Gastrocnemius medialis (tissue), 4 donors: Measurements from ENCODE around the gene ITPR3.

Experiments used
- CTCF ChIP-seq, 5 experiments: fragments of 450-650 bp in 3 of 5; fragments of 200-600 bp in 2 of 5; sonication (generic) in 2 of 5; IDR thresholded peaks in 4 of 5; conservative IDR thresholded peaks in 1 of 5; 1 replicate in 4 of 5; 2 replicates in 1 of 5; pipeline ENCODE4 v1.5.1; 2016 to 2019; ENCODE audit warnings: antibody characterized with exemption in 5 of 5, mild to moderate bottlenecking in 3 of 5, moderate library complexity in 3 of 5
- POLR2A ChIP-seq, 2 donors: fragments of 450-650 bp; IDR thresholded peaks; one replicate each; pipeline ENCODE4 v1.6.1; 2017; ENCODE audit warnings: antibody characterized with exemption in 2 of 2, mild to moderate bottlenecking in 2 of 2, moderate library complexity in 2 of 2

- no peak for TF ChIP-seq CTCF (IDR thresholded peaks at IDR 0.05 in 4 of 5, conservative IDR thresholded peaks at IDR 0.05 in 1 of 5)
- no peak for TF ChIP-seq POLR2A (IDR thresholded peaks at IDR 0.05)
Observed at GRCh38 chr6:33699131-33699530, 78.0 kb downstream of the ITPR3 start.
